Heart right ventricle (tissue), 16 donors: ENCODE data around the gene OTUB1. TPM values are rescaled to one million over a fixed set of nuclear protein-coding genes. Genes with fewer than 3 reads are reported as not detected.

Experiments
- ATAC-seq, 8 donors: fragments of 200-7000 bp; cut with Tn5 transposase; one replicate each; pipeline ENCODE4 v1.9.1; 2020; ENCODE audit warnings: mild to moderate bottlenecking in 8 of 8, moderate library complexity in 8 of 8, moderate number of reproducible peaks in 1 of 8
- DNase-seq, 2 donors: peaks; one replicate each; pipeline ENCODE4 v3.0.0-alpha.2; 2020
- H3K27ac ChIP-seq, 10 donors: fragments of 200-600 bp; sonication (generic) in 2 of 10; one replicate each; pipeline versions ENCODE4 v1.5.0 to v1.8.0; 2020 to 2022; ENCODE audit warnings: mild to moderate bottlenecking in 3 of 10
- H3K27me3 ChIP-seq, 7 donors: fragments of 200-600 bp; one replicate each; pipeline ENCODE4 v1.8.0; 2021 to 2022; ENCODE audit warnings: mild to moderate bottlenecking in 2 of 7
- H3K36me3 ChIP-seq, 9 donors: fragments of 200-600 bp; sonication (generic) in 1 of 9; one replicate each; pipeline versions ENCODE4 v1.5.0 to v1.8.0; 2020 to 2022; ENCODE audit warnings: mild to moderate bottlenecking in 2 of 9
- H3K4me1 ChIP-seq, 9 donors: fragments of 200-600 bp; sonication (generic) in 1 of 9; one replicate each; pipeline versions ENCODE4 v1.5.0 to v1.8.0; 2020 to 2022; ENCODE audit warnings: mild to moderate bottlenecking in 4 of 9
- H3K4me3 ChIP-seq, 10 donors: fragments of 200-600 bp; sonication (generic) in 2 of 10; one replicate each; pipeline versions ENCODE4 v1.5.0 to v1.8.0; 2020 to 2022; ENCODE audit warnings: mild to moderate bottlenecking in 7 of 10, moderate library complexity in 2 of 10
- H3K9me3 ChIP-seq, 11 donors: fragments of 200-600 bp in 10 of 11; sonication (generic) in 2 of 11; one replicate each; pipeline versions ENCODE4 v1.5.0 to v1.8.0; 2013 to 2022; ENCODE audit warnings: mild to moderate bottlenecking in 2 of 11, control low read depth in 1 of 11, moderate library complexity in 1 of 11
- CTCF ChIP-seq, 9 donors: fragments of 200-600 bp; sonication (generic) in 2 of 9; IDR thresholded peaks; one replicate each; pipeline versions ENCODE4 v1.5.0 to v1.8.0; 2021 to 2022; ENCODE audit warnings: antibody characterized with exemption in 9 of 9, mild to moderate bottlenecking in 5 of 9, moderate library complexity in 1 of 9
- WGBS, 2 donors: extraction: QIAGEN DNeasy Blood & Tissue Kit; methylation state at CpG; one replicate each; pipeline ENCODE4 v1.1.7; 2013; ENCODE audit warnings: inconsistent platforms in 1 of 2; 5-methylcytosine and 5-hydroxymethylcytosine counted together
- intact Hi-C, 10 donors: fragments of 100-400 bp; cut with DNase I; formaldehyde crosslinking; loops; one replicate each; pipeline versions ENCODE4 v1.11.1 to v1.14.2; 2022
- polyA plus RNA-seq, 2 donors: library from polyadenylated mRNA; stranded (reverse); fragments of 200-250 nt; gene quantifications; one replicate each; pipeline ENCODE4 v1.2.3, GENCODE V29; 2013
- total RNA-seq, 10 donors: library from RNA; stranded (reverse); fragmentation: NEBNext Ultra II Directional in 3 of 10; extraction: Animal tissue kit (Norgen Biotek cat#: 25700) in 3 of 10; gene quantifications; one replicate each; pipeline versions ENCODE4 v1.2.1 to v1.2.4, GENCODE V29; 2021 to 2023
- donor health status: Arrhythmogenic right ventricular cardiomyopathy.
- donor health status: ischemic (EF 13 %, LVEDD 7.1; RV severe dilation, severe dysfunction).
- donor health status: healthy with polysubstance abuse.
- donor health status: DM: no; HTN: yes; CAD: no.
- donor health status: DM: no; HTN: no; CAD: no.
- donor health status: ischemic (EF 25% LVEDD 6.9; RV normal size, moderate dysfunction).
- donor health status: ischemic (EF 25% LVEDD 5.7; RV mildly dilated, moderate dysfunction).
- donor health status: healthy.
- donor health status: DM: yes; HTN: yes; CAD: no.
- donor health status: Ischemic cardiomyopathy.
- donor health status: ischemic (EF 35%, LVEDD 5.7; RV mildly dilated, moderate dysfunction).
- donor health status: nonischemic (EF 11% LVEDD 7.7; RV severe dilation, severe dysfunction).
- donor health status: DM: yes; HTN: yes; CAD: no.
- donor health status: PGD.
- donor health status: ischemic (EF 29% LVEDD 5.4; RV normal size, mild dysfunction).
- donor health status: nonischemic (EF 23%, LVEDD 6.1; RV moderate dilation, normal function).

Gene OTUB1
- total and polyA plus RNA-seq, 12 donors, result 34.9 to 87.0 (median 49.8) TPM

GRCh38 chr11:63944987-63945386, 41.3 kb upstream of the OTUB1 start:
- intact Hi-C loops, result loop anchor here in 9 of 10 donors (1.0 to 10.0 kb wide), 7 partner anchors 28 to 180 kb away; partner anchors contain the start of genes ZFTA (in 7 of the 9), MARK2 (in 1 of the 9) and RCOR2 (in 1 of the 9)

DNA sequence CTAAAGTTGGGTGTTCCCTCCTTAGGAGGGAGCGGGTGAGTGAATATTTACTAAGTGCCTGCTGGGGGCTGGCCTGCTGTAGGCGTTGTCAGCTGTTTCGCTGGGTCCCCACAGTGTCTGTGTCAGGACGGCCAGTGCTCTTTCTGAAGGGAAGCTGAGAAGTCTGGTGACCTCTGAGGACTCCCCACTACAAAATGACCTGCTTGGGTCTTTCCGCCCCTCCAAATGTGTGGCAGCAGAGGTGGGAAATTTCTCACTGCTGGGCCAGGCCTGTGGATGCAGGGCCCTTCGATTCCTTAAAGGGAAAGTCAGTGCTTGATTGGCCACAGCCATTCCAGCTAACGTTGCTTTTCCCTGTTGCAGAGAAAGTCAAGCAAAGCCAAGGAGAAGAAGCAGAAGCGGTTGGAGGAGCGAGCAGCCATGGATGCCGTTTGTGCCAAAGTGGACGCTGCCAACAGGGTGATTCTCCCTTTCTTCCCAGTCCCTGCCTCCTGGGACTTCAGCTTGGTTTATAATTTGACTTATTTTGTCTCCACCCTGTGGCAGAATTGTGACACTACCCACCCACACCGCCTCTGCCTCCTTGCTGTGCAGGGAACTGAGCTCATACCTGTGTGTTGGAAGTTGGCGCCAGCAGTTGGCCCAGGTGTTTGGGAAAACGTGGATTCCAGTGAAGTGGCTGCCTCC, 40.6 kb upstream of the OTUB1 start:
- intact Hi-C loops, result loop anchor here (1.0 to 10.0 kb wide), 8 partner anchors 29 to 181 kb away; partner anchors contain the start of genes ZFTA (in 8 of the 10), MARK2 (in 1 of the 10) and RCOR2 (in 1 of the 10)
- TF ChIP-seq CTCF (IDR thresholded peaks at IDR 0.05), result peak; percentile 58 to 88 (median 80)
- WGBS, 2 donors, result 33% methylated on average over 14 of the region's 14 CpGs
- H3K4me1 ChIP-seq, result peaks cover 8 to 44% (median 21%) of the 10 kb centered on the region in 9 donors
- H3K27me3 ChIP-seq, result no peaks in the 10 kb centered on the region
- peak; percentile 46 to 77 for DNase-seq
- peak; percentile 79 to 94 (median 85) for ATAC-seq
- H3K36me3 ChIP-seq, result peaks cover 0 to 43% (median 10%) of the 10 kb centered on the region in 9 donors
- peak overlapping the region in 7 of 10 donors; percentile 13 to 41 (median 30) for H3K4me3 ChIP-seq
- H3K27ac ChIP-seq, result peak overlapping the region; percentile 20 to 79 (median 72)
- no peaks in the 10 kb centered on the region for H3K9me3 ChIP-seq

More at GRCh38 chr11:63944987-63945386, 41.3 kb upstream of the OTUB1 start:
- peak; percentile 34 to 49 for DNase-seq
- peak overlapping the region in 1 of 10 donors; percentile 22 for H3K4me3 ChIP-seq
- 26 to 35% methylated on average over 8 of the region's 8 CpGs for WGBS, 2 donors
- H3K9me3 ChIP-seq, result no peaks in the 10 kb centered on the region
- peaks cover 8 to 50% (median 24%) of the 10 kb centered on the region in 9 donors for H3K4me1 ChIP-seq
- ATAC-seq, result peak; percentile 44 to 83 (median 70)
- H3K27me3 ChIP-seq, result no peaks in the 10 kb centered on the region
- peaks cover 0 to 37% (median 10%) of the 10 kb centered on the region in 9 donors for H3K36me3 ChIP-seq
- TF ChIP-seq CTCF (IDR thresholded peaks at IDR 0.05), result no peak
- peak overlapping the region; percentile 20 to 79 (median 72) for H3K27ac ChIP-seq

DNA sequence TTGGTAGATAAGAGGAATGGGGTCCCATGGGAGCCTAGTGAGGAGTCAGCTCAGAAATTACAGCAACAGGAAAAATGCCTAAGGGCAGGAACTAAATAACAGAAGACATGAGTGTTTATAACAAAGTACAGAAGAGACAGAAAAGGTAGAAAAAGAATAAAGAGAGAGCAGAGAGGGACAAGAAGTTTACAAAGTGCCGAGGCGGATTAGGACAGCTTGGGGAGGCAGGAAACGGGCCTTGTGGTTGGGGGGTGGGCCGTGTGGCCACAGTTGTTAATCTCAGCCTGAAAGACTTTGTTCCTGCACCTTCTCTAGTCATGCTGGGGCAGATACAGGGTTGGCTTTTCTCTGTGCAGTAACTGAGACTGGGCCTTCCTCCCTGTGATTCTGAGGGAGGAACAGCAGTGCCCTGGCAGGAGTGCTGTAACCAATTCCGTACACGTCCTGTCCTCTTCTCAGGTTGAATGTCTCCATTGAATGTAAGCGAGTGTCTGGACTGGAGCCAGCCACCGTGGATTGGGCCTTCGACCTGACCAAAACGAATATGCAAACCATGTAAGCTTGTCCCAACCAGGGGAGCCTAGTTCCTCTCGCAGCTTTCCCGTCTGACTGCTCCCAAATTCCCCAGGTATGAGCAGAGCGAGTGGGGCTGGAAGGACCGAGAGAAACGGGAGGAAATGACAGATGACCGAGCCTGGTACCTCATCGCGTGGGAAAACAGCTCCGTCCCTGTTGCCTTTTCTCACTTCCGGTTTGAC, 34.3 kb upstream of the OTUB1 start:
- no peaks in the 10 kb centered on the region for H3K27me3 ChIP-seq
- intact Hi-C loops, result no loop called here
- H3K4me3 ChIP-seq, result no peak overlapping the region
- no peaks in the 10 kb centered on the region for H3K9me3 ChIP-seq
- no peaks in the 10 kb centered on the region for H3K4me1 ChIP-seq
- ATAC-seq (no peak), DNase-seq (no peak)
- TF ChIP-seq CTCF (IDR thresholded peaks at IDR 0.05), result no peak
- 82 to 83% methylated on average over 20 of the region's 20 CpGs for WGBS, 2 donors
- H3K36me3 ChIP-seq, result peaks cover 0 to 83% (median 27%) of the 10 kb centered on the region in 9 donors
- H3K27ac ChIP-seq, result peak overlapping the region in 1 of 10 donors; percentile 41

GRCh38 chr11:63952570-63952969, 33.7 kb upstream of the OTUB1 start:
- Histone ChIP-seq H3K9me3 (no peaks in the 10 kb centered on the region), H3K27ac (peak overlapping the region in 1 of 10 donors; percentile 41), H3K4me1 (peaks cover 0 to 4% (median 0%) of the 10 kb centered on the region in 9 donors), H3K36me3 (peaks cover 0 to 79% (median 27%) of the 10 kb centered on the region in 9 donors), H3K4me3 (no peak overlapping the region), H3K27me3 (no peaks in the 10 kb centered on the region)
- TF ChIP-seq CTCF (IDR thresholded peaks at IDR 0.05), result no peak
- 95 to 98% methylated on average over 4 of the region's 4 CpGs for WGBS, 2 donors
- intact Hi-C loops, result no loop called here
- no peak for DNase-seq
- peak in 1 of 8 donors; percentile 38 for ATAC-seq
